Measurements from ENCODE around the gene USP17L27.
"Not testable (repeated sequence)": the region's sequence is repeated elsewhere in the genome, so short reads cannot be mapped to it uniquely, and the experiment has no call there.

The USP17L27 gene, protein sequence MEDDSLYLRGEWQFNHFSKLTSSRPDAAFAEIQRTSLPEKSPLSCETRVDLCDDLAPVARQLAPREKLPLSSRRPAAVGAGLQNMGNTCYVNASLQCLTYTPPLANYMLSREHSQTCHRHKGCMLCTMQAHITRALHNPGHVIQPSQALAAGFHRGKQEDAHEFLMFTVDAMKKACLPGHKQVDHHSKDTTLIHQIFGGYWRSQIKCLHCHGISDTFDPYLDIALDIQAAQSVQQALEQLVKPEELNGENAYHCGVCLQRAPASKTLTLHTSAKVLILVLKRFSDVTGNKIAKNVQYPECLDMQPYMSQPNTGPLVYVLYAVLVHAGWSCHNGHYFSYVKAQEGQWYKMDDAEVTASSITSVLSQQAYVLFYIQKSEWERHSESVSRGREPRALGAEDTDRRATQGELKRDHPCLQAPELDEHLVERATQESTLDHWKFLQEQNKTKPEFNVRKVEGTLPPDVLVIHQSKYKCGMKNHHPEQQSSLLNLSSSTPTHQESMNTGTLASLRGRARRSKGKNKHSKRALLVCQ

DNA sequence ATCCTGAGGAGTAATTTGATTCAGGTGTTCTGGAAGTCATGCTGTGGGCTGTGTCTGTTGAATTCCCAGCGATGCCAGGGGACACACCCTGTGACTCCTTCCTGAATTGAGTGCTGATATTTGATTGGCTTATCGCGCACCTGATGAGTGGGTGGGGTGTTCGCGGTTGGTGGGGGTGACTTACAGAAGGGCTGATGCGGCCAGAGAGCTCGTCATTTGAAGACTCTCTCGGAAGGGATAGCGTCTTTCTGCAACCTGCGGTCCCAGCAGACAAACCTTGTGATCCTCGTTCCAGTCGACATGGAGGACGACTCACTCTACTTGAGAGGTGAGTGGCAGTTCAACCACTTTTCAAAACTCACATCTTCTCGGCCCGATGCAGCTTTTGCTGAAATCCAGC is at the start of gene USP17L27:
TSS of gene USP17L27 (plus strand) at position 301 of the 400 bp plus-strand sequence. CDS start at position 301, 0 bp downstream.
- DNase-seq = not testable (repeated sequence)

DNA sequence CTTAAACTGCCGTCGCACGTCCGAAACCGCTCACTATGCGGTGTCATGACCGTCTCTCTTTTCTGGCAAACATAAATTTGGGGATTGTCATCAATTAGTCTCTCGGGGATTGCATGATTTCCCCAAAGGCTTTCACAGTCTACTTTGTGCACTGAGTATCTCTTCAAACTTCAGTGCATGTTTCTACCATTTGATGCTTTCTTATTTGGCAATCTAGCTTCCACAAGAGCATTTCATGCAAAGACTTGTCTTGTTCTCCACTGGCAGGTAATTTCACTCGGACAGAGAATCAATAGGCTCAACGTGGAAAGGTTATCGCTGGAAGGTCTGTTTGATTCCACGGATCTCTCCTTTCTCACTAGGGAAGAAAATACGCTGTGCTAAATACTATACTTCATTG is 19.8 kb upstream of the USP17L27 start:
- DNase-seq = not testable (repeated sequence)

DNA sequence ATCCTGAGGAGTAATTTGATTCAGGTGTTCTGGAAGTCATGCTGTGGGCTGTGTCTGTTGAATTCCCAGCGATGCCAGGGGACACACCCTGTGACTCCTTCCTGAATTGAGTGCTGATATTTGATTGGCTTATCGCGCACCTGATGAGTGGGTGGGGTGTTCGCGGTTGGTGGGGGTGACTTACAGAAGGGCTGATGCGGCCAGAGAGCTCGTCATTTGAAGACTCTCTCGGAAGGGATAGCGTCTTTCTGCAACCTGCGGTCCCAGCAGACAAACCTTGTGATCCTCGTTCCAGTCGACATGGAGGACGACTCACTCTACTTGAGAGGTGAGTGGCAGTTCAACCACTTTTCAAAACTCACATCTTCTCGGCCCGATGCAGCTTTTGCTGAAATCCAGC is 19.1 kb upstream of the USP17L27 start, which contains the start of gene USP17L24:
TSS of gene USP17L24 (plus strand) at position 301 of the 400 bp plus-strand sequence. CDS start at position 301, 0 bp downstream.
- DNase-seq = not testable (repeated sequence)

DNA sequence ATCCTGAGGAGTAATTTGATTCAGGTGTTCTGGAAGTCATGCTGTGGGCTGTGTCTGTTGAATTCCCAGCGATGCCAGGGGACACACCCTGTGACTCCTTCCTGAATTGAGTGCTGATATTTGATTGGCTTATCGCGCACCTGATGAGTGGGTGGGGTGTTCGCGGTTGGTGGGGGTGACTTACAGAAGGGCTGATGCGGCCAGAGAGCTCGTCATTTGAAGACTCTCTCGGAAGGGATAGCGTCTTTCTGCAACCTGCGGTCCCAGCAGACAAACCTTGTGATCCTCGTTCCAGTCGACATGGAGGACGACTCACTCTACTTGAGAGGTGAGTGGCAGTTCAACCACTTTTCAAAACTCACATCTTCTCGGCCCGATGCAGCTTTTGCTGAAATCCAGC is 14.3 kb upstream of the USP17L27 start, which contains the start of gene USP17L25:
TSS of gene USP17L25 (plus strand) at position 301 of the 400 bp plus-strand sequence. CDS start at position 301, 0 bp downstream.
- DNase-seq = not testable (repeated sequence)

DNA sequence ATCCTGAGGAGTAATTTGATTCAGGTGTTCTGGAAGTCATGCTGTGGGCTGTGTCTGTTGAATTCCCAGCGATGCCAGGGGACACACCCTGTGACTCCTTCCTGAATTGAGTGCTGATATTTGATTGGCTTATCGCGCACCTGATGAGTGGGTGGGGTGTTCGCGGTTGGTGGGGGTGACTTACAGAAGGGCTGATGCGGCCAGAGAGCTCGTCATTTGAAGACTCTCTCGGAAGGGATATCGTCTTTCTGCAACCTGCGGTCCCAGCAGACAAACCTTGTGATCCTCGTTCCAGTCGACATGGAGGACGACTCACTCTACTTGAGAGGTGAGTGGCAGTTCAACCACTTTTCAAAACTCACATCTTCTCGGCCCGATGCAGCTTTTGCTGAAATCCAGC is 9.6 kb upstream of the USP17L27 start, which contains the start of gene USP17L26:
TSS of gene USP17L26 (plus strand) at position 301 of the 400 bp plus-strand sequence. CDS start at position 301, 0 bp downstream.
- DNase-seq = not testable (repeated sequence)

DNA sequence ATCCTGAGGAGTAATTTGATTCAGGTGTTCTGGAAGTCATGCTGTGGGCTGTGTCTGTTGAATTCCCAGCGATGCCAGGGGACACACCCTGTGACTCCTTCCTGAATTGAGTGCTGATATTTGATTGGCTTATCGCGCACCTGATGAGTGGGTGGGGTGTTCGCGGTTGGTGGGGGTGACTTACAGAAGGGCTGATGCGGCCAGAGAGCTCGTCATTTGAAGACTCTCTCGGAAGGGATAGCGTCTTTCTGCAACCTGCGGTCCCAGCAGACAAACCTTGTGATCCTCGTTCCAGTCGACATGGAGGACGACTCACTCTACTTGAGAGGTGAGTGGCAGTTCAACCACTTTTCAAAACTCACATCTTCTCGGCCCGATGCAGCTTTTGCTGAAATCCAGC is 4.8 kb upstream of the USP17L27 start, which contains the start of gene USP17L5:
TSS of gene USP17L5 (plus strand) at position 301 of the 400 bp plus-strand sequence. CDS start at position 301, 0 bp downstream.
- not testable (repeated sequence) for DNase-seq

DNA sequence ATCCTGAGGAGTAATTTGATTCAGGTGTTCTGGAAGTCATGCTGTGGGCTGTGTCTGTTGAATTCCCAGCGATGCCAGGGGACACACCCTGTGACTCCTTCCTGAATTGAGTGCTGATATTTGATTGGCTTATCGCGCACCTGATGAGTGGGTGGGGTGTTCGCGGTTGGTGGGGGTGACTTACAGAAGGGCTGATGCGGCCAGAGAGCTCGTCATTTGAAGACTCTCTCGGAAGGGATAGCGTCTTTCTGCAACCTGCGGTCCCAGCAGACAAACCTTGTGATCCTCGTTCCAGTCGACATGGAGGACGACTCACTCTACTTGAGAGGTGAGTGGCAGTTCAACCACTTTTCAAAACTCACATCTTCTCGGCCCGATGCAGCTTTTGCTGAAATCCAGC is 4.6 kb downstream of the USP17L27 start, which contains the start of gene USP17L28:
TSS of gene USP17L28 (plus strand) at position 301 of the 400 bp plus-strand sequence. CDS start at position 301, 0 bp downstream.
- DNase-seq = not testable (repeated sequence)

DNA sequence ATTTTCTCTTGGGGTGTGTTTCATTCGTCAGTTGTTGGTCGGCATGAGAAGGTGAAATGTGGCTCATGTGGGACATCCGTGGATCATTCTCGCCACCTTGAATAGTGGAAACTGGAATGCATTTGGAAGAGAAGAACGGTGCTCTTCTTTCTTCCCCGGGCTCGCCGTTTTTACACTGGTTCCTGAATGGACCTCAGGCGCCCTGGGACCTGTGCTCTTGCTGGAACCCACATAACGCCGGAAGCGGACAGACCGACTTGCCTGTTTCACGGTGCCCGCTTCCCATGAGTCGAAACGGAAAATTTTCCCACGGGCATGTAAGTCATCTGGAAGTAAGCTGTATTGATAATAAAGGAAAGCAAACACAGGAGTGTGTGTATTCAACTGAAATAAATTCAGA is 6.9 kb downstream of the USP17L27 start:
- not testable (repeated sequence) for DNase-seq

DNA sequence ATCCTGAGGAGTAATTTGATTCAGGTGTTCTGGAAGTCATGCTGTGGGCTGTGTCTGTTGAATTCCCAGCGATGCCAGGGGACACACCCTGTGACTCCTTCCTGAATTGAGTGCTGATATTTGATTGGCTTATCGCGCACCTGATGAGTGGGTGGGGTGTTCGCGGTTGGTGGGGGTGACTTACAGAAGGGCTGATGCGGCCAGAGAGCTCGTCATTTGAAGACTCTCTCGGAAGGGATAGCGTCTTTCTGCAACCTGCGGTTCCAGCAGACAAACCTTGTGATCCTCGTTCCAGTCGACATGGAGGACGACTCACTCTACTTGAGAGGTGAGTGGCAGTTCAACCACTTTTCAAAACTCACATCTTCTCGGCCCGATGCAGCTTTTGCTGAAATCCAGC is 9.4 kb downstream of the USP17L27 start, which contains the start of gene USP17L29:
TSS of gene USP17L29 (plus strand) at position 301 of the 400 bp plus-strand sequence. CDS start at position 301, 0 bp downstream.
- DNase-seq = not testable (repeated sequence)

DNA sequence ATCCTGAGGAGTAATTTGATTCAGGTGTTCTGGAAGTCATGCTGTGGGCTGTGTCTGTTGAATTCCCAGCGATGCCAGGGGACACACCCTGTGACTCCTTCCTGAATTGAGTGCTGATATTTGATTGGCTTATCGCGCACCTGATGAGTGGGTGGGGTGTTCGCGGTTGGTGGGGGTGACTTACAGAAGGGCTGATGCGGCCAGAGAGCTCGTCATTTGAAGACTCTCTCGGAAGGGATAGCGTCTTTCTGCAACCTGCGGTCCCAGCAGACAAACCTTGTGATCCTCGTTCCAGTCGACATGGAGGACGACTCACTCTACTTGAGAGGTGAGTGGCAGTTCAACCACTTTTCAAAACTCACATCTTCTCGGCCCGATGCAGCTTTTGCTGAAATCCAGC is 18.9 kb downstream of the USP17L27 start, which contains the start of gene USP17L30:
TSS of gene USP17L30 (plus strand) at position 301 of the 400 bp plus-strand sequence. CDS start at position 301, 0 bp downstream.
- DNase-seq = not testable (repeated sequence)

DNA sequence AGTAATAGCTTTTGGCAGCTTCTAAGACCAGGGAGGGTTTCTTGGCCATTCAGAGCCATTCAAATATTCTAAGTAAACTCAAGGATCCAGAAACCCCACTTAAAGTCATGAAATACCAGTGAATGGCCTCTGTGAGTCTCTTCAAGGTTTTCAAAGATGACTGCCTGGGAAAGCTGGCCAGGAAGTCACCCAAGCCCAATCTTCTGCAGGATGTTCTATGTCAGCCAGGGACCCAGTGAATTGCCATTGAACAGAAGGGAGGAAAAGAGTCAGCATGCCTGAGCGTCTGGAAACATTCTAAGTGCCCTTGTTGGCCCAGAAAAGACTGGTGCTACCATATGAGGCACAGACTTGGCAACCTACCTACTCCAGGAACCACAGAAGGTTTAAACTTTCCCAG is 35.9 kb downstream of the USP17L27 start:
- DNase-seq = not testable (repeated sequence)

DNA sequence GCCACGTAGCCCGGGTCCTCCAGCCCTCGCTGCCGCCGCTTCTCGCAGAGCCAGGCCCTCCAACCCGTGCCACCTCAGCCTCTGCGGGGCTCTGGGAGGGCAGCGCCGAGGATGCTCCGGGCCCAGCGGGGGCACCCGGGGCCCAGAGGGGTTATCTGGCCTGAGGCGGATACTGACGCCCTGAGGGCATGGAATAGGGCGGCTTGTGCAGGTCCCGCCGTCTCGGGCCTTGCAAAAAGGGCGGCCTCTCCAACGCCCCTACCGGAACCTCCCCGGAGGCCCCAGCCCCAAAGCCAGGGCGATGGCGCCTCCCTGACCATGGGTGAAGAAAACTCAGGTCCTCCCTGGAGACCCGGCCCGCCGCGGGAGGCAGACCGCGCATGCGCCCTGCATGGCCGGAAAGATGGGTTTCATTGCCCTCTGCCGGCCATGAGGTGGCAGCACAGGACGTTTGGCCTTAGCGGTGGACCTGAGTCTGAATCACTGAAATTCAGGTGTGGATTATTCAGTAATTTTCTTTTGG is 37.1 kb downstream of the USP17L27 start:
- not testable (repeated sequence) for DNase-seq

DNA sequence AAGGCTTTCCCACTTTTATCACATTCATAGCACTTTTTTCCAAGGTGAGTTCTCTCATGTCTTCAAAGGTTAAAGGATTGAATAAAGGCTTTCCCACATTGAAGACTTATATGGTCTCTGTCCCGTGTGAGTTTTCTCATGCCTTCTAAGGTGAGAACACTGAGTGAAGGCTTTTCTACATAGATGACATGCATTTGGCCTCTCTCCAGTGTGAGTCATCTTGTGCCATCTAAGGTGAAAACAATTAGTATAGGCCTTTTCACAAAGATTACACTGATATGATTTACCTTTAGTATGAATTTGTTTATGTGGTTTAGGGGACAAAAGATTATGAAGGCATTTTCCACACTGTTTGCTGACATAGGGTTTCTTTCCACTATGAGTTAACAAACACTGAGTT is 40.2 kb downstream of the USP17L27 start:
- no peak for DNase-seq

DNA sequence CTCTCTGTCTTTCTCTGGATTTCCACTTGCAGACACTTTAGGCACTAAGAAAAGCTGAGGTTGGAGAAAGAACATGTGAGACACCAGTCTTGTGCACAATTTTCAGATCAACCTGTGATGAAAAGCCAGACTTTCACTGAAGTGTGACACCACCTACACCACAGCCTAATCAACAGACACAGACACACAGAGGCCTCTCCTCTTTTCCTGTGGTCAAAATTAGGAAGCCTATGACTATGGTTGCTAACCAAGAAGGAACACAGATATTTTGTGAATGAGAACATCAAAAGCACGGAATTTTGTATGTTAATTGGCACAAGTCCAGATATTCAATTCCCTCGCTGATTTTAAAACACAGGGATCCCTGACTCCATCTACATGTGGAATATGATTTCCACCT is 45.1 kb downstream of the USP17L27 start:
- not testable (repeated sequence) for DNase-seq

All from SHP77 (cell line).